ENCODE results near the gene B4GAT1.
"Not testable (repeated sequence)": the region's sequence is repeated elsewhere in the genome, so short reads cannot be mapped to it uniquely, and the experiment has no call there.

B4GAT1 gene

GRCh38 chr11:66362481-66363147, 15.2 kb upstream of the B4GAT1 start:
- DNase-seq, result no peak

GRCh38 chr11:66361502-66361941, 14.1 kb upstream of the B4GAT1 start:
- no peak for DNase-seq

- DNase-seq, result no peak
Observed at GRCh38 chr11:66360406-66361073, 13.1 kb upstream of the B4GAT1 start.

- DNase-seq, result no peak
Observed at GRCh38 chr11:66359662-66360087, 12.2 kb upstream of the B4GAT1 start.

- not testable (repeated sequence) for DNase-seq
Observed at GRCh38 chr11:66350560-66351235, 3.3 kb upstream of the B4GAT1 start.

- no peak for DNase-seq
Observed at GRCh38 chr11:66349084-66349386, 1.6 kb upstream of the B4GAT1 start.

GRCh38 chr11:66346476-66347424, 679 bp downstream of the B4GAT1 start:
- no peak for DNase-seq

- DNase-seq, result no peak
Observed at GRCh38 chr11:66345316-66345649, 2.1 kb downstream of the B4GAT1 start.

- peak; percentile 96 for DNase-seq
Observed at GRCh38 chr11:66344550-66345315, 2.7 kb downstream of the B4GAT1 start, which contains the start of gene BRMS1. BRMS1 (minus strand) TSS chr11:66345104; CDS start chr11:66342234, 2,870 bp downstream.

GRCh38 chr11:66343176-66343575, 4.3 kb downstream of the B4GAT1 start:
- no peak for DNase-seq

- DNase-seq, result no peak
Observed at GRCh38 chr11:66341502-66342126, 5.8 kb downstream of the B4GAT1 start.

- DNase-seq, result no peak
Observed at GRCh38 chr11:66340596-66341501, 6.6 kb downstream of the B4GAT1 start.

- no peak for DNase-seq
Observed at GRCh38 chr11:66339686-66340483, 7.5 kb downstream of the B4GAT1 start.

GRCh38 chr11:66339162-66339675, 8.2 kb downstream of the B4GAT1 start:
- no peak for DNase-seq

GRCh38 chr11:66338276-66339161, 8.9 kb downstream of the B4GAT1 start:
- no peak for DNase-seq

GRCh38 chr11:66337103-66337899, 10.1 kb downstream of the B4GAT1 start:
- no peak for DNase-seq
